Germinal center (tissue), 1 donor: ENCODE data around the gene RBM10.

ENCODE experiments used
- DNase-seq: peaks from one replicate; pipeline ENCODE4 v3.0.0; 2012; ENCODE audit warnings: mixed read lengths, low spot score

The RBM10 gene

DNA sequence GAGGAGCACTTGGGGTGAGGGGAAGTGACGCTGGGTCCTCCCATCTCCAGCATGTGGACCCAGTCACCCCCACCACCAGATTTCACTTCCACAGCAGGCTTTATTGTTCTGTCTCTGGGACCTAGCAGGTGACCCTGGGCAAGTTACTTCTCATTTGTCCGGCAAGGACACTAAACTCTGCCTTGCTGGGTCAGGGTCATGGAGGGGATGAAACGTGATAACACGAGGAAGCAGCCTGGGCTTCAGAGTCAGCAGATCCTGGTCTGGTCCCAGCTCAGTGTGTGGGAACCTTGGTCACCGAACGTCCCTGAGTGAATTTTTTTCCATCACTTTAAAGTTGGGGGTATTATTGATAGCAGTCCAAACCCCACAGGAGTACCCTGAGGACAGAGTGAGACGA is 52.5 kb downstream of the RBM10 start:
- no peak for DNase-seq

DNA sequence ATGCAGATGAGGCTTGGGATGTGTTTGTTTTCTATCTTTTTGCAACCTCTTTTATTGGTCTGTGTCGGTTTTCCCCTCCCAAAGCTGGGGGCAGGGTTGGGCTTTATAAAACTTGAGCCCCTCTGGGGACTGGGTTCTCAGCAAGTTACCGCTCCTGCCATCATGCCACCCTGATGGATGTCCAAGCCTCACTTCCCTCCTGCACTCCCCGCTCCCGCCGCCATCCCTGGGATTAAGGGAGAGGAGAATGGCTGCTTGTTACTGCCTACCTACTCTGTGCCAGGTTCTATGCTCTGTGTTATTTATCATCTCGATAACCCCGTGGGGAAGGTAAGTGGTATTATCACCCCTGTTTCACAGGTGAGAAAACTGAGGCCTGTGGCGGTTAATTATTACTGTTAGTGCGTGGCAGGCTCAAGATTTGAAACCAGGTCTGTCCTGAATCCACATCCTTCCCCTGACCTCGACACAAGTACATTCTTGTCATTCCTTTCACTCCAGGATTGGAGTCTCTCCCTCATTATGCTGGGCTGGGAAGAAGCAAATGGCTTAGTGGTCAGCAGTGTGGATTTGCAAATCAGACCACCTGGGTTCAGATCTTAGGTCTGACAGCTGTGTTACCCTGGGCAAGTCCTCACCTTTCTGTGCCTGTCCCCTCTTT is 53.1 kb downstream of the RBM10 start:
- DNase-seq = no peak

DNA sequence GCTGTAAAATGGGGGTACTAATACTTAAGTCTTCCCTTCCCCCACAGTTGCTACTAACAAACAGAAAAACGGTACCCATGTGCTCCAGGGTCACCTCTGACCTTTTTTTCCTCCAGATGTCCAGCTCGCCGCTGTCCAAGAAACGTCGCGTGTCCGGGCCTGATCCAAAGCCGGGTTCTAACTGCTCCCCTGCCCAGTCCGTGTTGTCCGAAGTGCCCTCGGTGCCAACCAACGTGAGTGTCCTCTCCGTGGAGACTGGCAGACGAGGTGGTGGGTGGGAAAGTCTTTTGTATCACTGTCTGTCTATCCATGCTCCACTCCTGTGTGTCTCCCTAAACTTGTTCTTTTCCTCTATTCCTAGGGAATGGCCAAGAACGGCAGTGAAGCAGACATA is 53.7 kb downstream of the RBM10 start:
- DNase-seq = no peak

DNA sequence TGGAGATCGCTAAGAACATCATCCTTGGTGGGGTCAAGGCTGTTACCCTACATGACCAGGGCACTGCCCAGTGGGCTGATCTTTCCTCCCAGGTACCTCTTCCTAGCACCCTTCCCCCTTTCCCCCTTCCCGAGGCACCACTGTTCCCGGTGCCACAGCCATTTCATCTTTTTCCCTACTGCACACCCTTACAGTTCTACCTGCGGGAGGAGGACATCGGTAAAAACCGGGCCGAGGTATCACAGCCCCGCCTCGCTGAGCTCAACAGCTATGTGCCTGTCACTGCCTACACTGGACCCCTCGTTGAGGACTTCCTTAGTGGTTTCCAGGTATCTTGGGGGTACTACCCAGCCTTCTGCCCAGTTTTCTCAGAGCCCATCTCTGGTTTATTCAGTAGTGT is 54.3 kb downstream of the RBM10 start:
- no peak for DNase-seq

DNA sequence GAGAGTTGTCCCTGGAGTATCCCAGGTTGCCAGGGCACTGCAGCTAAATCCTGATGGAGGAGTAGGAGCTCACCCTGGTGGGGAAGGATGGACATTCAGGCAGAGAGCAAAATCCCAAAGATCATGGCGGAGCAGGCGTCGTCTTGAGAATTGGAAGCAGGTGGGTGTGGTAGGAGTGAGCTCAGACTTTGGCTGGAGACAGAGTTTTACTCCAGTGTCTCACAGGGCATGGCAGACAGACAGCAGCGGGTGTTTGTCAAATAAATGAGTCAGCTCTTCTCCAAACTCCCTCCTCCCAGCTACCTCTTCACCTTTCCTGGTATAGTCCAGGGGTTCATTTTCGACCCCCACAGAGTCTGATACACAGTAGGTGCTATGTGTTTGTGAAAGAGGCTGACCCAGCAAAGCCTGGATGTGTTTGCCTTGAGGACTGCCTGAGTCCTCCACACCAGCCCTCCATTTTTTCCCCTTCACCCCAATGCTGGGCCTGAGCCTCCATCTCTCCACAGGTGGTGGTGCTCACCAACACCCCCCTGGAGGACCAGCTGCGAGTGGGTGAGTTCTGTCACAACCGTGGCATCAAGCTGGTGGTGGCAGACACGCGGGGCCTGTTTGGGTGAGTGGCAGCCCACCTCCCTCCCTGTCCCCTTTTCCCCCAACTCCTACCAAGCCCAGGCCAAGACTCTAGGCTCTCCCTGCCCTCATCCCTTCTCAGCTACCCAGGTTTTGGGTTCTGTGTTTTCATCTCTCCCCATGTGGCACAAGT is 55.5 kb downstream of the RBM10 start:
- no peak for DNase-seq

DNA sequence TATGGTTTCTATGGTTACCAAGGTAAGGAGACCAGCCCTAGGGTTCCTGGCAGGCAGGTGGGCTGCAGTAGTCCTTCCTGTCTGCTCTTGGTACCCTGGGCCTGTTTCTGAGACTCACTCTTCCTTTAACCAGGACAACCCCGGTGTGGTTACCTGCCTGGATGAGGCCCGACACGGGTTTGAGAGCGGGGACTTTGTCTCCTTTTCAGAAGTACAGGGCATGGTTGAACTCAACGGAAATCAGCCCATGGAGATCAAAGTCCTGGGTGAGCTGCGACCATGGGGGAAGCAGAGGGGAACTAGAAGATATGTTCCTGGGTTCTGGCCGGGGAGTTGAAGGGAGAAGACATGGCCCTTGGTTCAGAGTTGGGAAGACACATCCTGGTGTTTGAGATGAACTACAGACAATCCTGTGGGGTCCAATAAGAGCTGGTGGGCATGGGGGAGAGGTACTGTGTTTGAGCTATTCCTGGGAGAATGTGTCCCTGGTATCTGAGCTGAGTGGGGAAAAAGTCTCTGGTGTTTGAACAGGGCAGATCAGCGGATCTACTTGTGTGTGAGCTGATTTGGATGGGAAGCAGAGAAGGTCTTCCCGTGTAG is 56.4 kb downstream of the RBM10 start:
- DNase-seq = no peak

DNA sequence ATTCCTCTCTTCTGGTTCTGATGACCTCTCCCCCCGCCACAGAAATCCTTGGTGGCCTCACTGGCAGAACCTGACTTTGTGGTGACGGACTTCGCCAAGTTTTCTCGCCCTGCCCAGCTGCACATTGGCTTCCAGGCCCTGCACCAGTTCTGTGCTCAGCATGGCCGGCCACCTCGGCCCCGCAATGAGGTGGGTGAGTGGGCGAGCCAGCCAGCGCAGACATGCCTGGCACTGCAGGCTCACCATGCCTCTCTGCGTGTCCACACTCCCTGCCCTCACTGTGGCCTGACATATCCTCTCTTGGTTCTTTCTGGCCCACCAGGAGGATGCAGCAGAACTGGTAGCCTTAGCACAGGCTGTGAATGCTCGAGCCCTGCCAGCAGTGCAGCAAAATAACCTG is 57.3 kb downstream of the RBM10 start:
- no peak for DNase-seq

DNA sequence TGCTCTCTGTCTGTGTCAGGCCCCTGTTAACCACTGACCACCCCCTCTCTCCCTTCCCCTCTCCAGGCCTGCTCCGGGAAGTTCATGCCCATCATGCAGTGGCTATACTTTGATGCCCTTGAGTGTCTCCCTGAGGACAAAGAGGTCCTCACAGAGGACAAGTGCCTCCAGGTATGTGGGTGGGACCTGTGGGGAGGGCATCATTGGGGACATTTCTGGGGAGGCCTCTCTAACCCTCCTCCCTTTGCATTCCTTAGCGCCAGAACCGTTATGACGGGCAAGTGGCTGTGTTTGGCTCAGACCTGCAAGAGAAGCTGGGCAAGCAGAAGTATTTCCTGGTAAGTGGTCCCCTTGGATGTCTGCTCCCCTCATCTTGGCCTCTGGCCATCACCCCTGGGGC is 57.9 kb downstream of the RBM10 start:
- DNase-seq = no peak

DNA sequence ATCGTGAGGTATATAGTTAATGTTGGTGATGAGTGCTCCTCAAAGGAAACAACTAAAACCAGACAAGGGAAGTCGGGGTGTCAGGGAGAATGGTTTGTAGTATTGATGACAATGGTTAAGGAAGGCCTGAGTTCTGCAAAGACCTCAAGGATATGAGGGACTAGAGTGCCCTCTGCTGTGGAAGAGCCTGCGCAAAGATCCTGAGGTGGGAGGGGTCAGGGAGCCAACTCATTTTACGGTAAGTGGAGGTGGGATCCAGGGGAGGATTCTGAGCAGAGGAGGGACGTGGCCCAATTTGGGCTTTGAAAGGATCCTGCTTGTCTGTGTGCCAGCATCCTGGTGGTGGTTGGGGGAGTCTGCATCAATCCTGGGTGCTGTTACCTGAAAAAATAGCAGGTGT is 59.9 kb downstream of the RBM10 start:
- DNase-seq = no peak

DNA sequence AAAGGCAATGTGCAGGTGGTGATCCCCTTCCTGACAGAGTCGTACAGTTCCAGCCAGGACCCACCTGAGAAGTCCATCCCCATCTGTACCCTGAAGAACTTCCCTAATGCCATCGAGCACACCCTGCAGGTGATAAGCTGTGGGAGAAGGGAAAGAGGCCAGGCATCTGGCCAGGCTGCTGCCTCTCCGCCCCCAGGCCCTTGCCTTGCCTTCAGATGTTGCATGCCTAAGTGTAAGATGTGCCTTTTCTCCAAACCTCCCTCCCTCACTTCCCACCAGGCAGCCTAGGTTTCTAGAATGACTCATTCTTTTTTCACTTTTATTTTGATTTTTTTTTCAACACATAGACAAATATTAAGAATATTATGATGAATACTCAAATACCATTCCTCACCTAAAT is 61.3 kb downstream of the RBM10 start:
- DNase-seq = no peak

DNA sequence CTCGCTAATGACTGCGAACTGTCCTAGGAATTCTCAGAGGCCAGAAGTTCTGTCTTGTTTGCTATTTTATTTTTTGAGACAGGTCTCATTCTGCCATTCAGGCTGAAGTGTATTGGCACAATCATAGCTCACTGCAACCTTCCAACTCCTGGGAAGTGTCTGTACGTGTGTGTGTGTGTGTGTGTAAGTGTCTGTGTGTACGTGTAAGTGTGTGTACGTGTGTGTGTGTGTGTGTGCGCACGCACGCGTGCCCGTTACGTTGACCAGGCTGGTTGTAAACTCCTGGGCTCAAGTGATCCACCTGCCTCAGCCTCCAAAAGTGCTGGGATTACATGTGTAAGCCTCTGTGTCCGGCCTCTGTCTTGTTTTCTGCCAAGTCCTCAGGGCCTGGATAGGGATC is 63.1 kb downstream of the RBM10 start:
- DNase-seq = no peak

DNA sequence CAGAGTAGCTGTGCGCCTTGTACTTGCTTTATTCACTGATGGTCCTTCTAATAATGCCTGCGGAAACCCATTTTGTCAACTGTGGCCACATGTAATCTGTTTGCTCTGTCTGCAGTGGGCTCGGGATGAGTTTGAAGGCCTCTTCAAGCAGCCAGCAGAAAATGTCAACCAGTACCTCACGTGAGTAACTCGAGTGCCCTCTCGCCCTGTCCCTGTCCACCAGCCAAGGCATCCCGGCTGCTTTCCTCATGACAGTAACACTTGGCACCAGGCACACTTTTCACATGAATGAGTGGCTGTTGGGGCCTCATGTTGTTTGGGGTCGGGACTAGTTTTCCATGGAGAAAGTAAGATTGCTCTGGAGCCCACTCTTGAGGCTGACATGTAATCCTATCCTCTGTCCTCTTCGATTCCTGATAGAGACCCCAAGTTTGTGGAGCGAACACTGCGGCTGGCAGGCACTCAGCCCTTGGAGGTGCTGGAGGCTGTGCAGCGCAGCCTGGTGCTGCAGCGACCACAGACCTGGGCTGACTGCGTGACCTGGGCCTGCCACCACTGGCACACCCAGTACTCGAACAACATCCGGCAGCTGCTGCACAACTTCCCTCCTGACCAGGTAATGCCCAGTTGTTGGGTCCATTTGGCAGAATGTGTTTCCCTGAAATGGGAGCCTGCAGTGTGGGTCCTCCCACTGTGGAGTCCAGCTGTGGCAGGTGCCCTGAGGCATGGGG is 64.7 kb downstream of the RBM10 start:
- no peak for DNase-seq

DNA sequence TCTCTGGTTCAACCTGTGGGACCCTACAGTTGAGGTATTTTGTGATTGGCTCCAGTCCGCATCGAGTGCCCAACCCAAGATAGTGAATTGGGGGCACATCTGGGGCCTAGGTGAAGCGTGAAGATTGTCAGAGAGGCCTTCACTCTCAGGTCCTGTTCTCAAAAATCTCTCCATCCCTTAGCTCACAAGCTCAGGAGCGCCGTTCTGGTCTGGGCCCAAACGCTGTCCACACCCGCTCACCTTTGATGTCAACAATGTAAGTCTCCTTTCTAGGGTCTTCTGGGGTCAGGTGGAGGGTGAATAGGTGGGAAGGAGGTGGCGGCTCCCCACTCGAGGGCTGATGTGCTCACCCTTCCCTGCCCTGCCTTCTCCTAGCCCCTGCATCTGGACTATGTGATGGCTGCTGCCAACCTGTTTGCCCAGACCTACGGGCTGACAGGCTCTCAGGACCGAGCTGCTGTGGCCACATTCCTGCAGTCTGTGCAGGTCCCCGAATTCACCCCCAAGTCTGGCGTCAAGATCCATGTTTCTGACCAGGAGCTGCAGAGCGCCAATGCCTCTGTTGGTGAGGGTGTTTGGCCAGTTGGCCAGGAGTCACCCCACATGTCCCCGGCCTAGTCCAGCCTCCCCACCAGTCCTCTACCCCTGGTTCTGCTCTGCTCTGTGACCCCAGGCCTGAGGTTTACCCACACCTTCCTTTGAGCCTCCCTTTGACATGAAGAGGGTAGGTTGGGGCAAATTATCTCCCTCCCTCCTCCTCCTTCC is 65.8 kb downstream of the RBM10 start:
- DNase-seq = no peak

DNA sequence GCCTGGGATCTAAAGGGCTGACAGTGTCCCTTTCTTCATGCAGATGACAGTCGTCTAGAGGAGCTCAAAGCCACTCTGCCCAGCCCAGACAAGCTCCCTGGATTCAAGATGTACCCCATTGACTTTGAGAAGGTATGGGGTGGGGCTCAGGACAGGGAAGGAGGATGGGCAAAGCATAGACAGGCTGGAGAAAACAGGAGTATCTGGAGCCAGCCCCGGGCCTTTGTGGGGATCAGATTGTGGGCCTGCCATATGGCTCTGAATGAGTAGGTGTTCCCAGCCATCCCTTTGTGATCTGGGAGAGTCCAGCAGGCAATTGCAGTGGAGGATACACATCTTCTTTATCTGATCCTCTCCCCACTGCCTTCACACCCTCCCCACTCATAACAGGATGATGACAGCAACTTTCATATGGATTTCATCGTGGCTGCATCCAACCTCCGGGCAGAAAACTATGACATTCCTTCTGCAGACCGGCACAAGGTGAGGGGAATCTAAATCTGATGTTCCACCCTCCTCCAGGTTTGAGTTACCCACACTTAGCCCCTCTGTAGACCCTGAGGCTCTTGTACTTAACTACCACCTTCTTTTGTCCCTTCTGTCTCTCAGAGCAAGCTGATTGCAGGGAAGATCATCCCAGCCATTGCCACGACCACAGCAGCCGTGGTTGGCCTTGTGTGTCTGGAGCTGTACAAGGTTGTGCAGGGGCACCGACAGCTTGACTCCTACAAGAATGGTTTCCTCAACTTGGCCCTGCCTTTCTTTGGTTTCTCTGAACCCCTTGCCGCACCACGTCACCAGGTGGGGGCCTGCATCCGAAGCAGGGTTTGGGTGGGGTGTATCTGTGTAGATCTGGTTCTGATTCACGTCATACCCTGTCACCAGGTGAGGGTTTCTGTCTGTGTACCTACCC is 67.6 kb downstream of the RBM10 start:
- DNase-seq = no peak

DNA sequence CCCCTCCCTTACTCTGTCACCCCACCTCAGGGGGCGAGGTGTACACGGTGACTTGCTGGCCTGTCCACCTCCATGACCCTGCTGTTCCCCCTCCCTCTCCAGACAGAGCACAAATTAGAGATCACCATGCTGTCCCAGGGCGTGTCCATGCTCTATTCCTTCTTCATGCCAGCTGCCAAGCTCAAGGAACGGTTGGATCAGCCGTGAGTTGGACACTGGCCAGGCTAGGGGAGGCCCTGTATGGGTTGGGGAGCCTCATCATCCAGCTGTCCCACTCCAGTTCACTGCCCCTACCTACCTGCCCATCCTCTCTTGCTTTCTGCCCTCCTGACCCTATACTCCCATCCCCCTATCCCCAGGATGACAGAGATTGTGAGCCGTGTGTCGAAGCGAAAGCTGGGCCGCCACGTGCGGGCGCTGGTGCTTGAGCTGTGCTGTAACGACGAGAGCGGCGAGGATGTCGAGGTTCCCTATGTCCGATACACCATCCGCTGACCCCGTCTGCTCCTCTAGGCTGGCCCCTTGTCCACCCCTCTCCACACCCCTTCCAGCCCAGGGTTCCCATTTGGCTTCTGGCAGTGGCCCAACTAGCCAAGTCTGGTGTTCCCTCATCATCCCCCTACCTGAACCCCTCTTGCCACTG is 69.5 kb downstream of the RBM10 start:
- DNase-seq = no peak

DNA sequence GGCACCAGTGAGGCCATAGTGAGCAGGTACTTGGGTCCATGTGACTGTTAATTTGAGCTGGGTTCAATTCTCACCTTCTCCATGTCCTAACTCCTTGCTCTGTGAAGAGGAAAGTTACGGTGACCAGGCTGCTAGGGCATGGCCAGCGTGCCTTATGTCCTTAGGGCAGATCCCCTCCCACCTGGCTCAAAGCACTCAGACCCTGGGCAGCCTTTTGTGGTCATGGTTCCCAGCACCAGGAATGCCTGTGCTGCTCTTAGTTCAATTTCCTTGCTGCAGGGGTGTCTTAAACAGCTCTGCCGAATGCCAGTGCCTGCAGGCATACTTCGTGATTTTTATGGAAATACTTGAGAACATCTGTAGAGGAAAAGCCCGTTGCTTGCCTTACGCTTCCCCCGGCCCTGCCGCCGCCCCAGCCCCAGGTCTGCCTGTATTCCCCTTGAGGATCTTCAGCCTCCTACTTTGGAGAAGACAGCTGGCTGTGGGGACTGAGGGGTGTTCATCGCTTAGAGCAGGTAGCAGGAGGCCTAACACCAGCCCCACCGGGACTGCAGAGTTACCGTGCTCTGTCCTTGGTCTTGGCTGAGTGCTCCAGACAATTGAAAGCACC is 70.4 kb downstream of the RBM10 start:
- no peak for DNase-seq

DNA sequence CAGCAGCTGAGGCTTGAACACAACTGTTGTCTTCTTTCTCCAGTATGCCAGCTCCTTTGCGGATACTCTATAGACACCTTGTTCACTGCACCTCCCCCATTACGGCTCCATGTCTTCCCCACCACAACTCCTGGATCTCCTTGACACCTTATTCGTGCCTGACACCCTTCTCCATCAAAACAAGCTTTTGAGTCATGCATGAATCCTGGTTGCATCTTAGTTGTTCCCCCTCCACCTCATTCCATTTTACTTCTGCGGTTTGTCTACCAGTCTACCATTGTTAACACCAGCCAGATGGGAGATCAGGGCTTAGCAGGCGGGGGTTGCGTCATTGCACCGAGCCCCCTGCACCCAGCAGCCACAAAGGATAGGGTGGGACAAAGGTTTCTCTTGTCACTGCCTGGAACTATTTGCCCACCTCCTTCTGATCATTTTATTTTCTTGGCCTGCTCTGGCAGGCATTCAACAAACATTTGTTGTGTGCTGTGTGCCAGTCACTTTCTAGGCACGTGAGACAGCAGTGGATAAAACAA is 71.4 kb downstream of the RBM10 start:
- no peak for DNase-seq

DNA sequence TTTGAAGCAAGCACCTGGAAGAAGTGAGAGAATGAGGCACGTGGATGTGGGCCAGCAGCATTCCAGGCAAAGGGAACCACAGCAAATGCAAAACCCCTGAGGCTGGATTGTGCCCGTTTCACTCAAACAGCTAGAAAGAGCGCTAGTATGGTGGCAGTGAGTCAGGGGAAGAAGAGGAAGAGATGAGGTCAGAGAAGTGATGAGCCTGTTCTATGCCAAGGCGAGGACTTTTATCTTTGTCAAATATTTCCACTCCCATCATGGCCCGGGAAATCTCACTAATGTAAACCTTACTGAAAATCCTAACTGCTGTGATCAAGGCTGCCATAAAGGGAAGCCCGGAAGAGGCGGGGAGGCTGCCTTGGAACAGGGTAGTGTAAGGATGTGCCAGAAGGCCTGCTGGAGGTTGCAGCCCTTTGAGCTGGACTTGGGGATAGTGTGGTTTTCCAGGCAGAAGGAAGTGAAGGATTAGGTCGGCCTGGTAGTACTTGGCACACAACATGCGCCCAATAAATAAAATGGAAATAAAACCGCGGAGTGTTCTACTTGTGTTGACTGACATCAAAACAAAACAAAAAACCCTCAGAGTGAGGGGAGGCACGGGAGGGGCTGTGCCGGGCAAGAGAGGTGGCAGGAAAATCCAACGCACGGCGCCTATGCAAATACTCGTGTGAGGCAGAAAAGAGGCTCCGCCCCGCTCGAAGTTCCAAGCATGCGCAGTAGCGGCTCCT is 72.3 kb downstream of the RBM10 start:
- no peak for DNase-seq

DNA sequence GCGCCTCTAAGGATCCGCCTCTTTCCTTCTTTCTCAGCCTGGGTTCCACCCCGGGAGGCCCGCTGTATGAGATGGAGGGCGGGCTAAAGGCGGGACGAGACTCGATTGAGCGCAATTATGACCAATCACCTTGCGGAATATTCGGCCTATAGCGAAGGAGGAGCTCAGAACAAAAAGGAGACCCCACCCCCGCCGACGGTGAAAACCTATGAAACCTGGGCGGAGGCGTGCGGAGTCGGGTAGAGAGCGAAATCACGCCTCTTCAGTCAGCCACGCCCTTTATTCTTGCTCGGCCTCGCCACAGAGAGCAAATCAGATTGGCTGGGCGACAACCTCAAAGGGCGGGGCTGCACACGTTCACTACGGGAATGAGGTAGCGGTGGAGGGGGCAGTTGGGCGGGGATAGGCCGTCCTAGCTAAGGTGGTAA is 72.8 kb downstream of the RBM10 start:
- peak; percentile 91 for DNase-seq
